HepG2 (cell line): Measurements from ENCODE around the gene ARHGEF10L. TPM values are rescaled to one million over a fixed set of nuclear protein-coding genes. Genes with fewer than 3 reads are reported as not detected.

Source experiments
- AKAP8 ChIP-seq: sonication (generic); formaldehyde crosslinking; IDR thresholded peaks from 2 replicates; pipeline ENCODE4 v1.5.1; 2020; ENCODE audit warnings: mild to moderate bottlenecking, missing genetic modification reagents
- ATRX ChIP-seq: sonication (generic); formaldehyde crosslinking; IDR thresholded peaks from 2 replicates; pipeline ENCODE4 v1.4.0; 2020; ENCODE audit warnings: missing genetic modification reagents, borderline replicate concordance
- BORCS8-MEF2B ChIP-seq: sonication (generic); formaldehyde crosslinking; IDR thresholded peaks from 2 replicates; pipeline ENCODE4 v1.8.0; 2022; ENCODE audit warnings: mild to moderate bottlenecking, missing genetic modification reagents
- CEBPG ChIP-seq: IDR thresholded peaks from 2 replicates; pipeline ENCODE4 v1.6.1; 2016
- E2F1 ChIP-seq: sonication (generic); formaldehyde crosslinking; IDR thresholded peaks from 2 replicates; pipeline ENCODE4 v1.5.0; 2020; ENCODE audit warnings: missing genetic modification reagents
- ETS1 ChIP-seq: sonication (generic); formaldehyde crosslinking; IDR thresholded peaks from 2 replicates; pipeline ENCODE4 v1.4.0; 2020; ENCODE audit warnings: missing genetic modification reagents
- HNF1A ChIP-seq, 2 experiments: sonication (generic) in 1 of 2; formaldehyde crosslinking in 1 of 2; IDR thresholded peaks; 2 replicates each; pipeline versions ENCODE4 v1.4.0 to v1.6.1; 2016 to 2020; ENCODE audit warnings: borderline replicate concordance in 1 of 2, low read depth in 1 of 2, mild to moderate bottlenecking in 1 of 2, missing genetic modification reagents in 1 of 2
- HOXA5 ChIP-seq: sonication (generic); formaldehyde crosslinking; IDR thresholded peaks from 2 replicates; pipeline ENCODE4 v1.4.0; 2020; ENCODE audit warnings: missing genetic modification reagents
- KAT7 ChIP-seq: IDR thresholded peaks from 2 replicates; pipeline ENCODE4 v1.6.1; 2018; ENCODE audit warnings: borderline replicate concordance, missing compliant biosample characterization
- KDM5B ChIP-seq: sonication (generic); formaldehyde crosslinking; IDR thresholded peaks from 2 replicates; pipeline ENCODE4 v1.4.0; 2020; ENCODE audit warnings: missing genetic modification reagents, mild to moderate bottlenecking, borderline replicate concordance
- KLF9 ChIP-seq: IDR thresholded peaks from 2 replicates; pipeline ENCODE4 v1.6.1; 2016; ENCODE audit warnings: low read depth
- STAT5B ChIP-seq: sonication (generic); formaldehyde crosslinking; IDR thresholded peaks from 2 replicates; pipeline ENCODE4 v1.4.0; 2020; ENCODE audit warnings: missing genetic modification reagents
- TEAD2 ChIP-seq: sonication (generic); formaldehyde crosslinking; IDR thresholded peaks from 2 replicates; pipeline ENCODE4 v1.9.0; 2021; ENCODE audit warnings: missing genetic modification reagents
- TOE1 ChIP-seq: sonication (generic); formaldehyde crosslinking; IDR thresholded peaks from 2 replicates; pipeline ENCODE4 v1.4.0; 2020; ENCODE audit warnings: mild to moderate bottlenecking, missing genetic modification reagents
- ZBTB14 ChIP-seq: sonication (generic); formaldehyde crosslinking; IDR thresholded peaks from 2 replicates; pipeline ENCODE4 v1.4.0; 2020; ENCODE audit warnings: missing genetic modification reagents
- ZBTB39 ChIP-seq: sonication (generic); formaldehyde crosslinking; IDR thresholded peaks from 2 replicates; pipeline ENCODE4 v1.5.0; 2020; ENCODE audit warnings: missing genetic modification reagents
- ZNF775 ChIP-seq: sonication (generic); formaldehyde crosslinking; IDR thresholded peaks from 2 replicates; pipeline ENCODE4 v1.4.0; 2020; ENCODE audit warnings: missing genetic modification reagents, mild to moderate bottlenecking, moderate library complexity, borderline replicate concordance
- ZNF879 ChIP-seq: sonication (generic); formaldehyde crosslinking; IDR thresholded peaks from 2 replicates; pipeline ENCODE4 v1.8.1; 2023; ENCODE audit warnings: missing genetic modification reagents
- ZNF883 ChIP-seq: sonication (generic); formaldehyde crosslinking; IDR thresholded peaks from 2 replicates; pipeline ENCODE4 v1.5.1; 2020; ENCODE audit warnings: mild to moderate bottlenecking, missing genetic modification reagents; ENCODE audit errors: not compliant biosample characterization
- polyA plus RNA-seq, 8 experiments: library from polyadenylated mRNA; depleted of rRNA in 3 of 8; stranded (reverse) in 7 of 8; unstranded in 1 of 8; fragments of >200 nt; fragmentation: Illumina TruSeq in 4 of 8; extraction: Trizol in 4 of 8; gene quantifications; 2 replicates each; pipeline versions ENCODE4 v1.2.1 to v1.2.3, GENCODE V29; 2011 to 2016; ENCODE audit warnings: low read depth in 4 of 8, missing spikeins in 1 of 8, mixed read lengths in 1 of 8; ENCODE audit not compliant: insufficient read depth in 1 of 8
- total RNA-seq, 5 experiments: library from RNA; depleted of rRNA; stranded (reverse); fragments of >200 nt; fragmentation: Illumina TruSeq; extraction: Trizol; gene quantifications; 2 replicates each; pipeline ENCODE4 v1.2.3, GENCODE V29; 2016; ENCODE audit warnings: low read depth in 1 of 5

ARHGEF10L gene
- total and polyA plus RNA-seq, 2 of the 13 experiments (the other 11 are each of a cell fraction or from before 2014, with no cell fraction given): 46.5 to 78.3 TPM

GRCh38 chr1:17581389-17582123, 42.1 kb downstream of the ARHGEF10L start (continued):
- TF ChIP-seq ZBTB39 (CRISPR knock-in tag): no peak
- TF ChIP-seq ZNF879 (CRISPR knock-in tag): no peak
- no peak for TF ChIP-seq ETS1 (CRISPR knock-in tag)
- TF ChIP-seq HNF1A (IDR thresholded peaks at IDR 0.05; ENCODE audit: low read depth): 0 out of 2 replicates have a peak, but pooled peaks have one; percentile 36
- TF ChIP-seq HNF1A (CRISPR knock-in tag; IDR thresholded peaks at IDR 0.05; ENCODE audit: borderline replicate concordance): peak; percentile 83; the same call in 1 of the 2 replicates
- no peak for TF ChIP-seq ZNF775 (CRISPR knock-in tag)
- TF ChIP-seq ZNF883: no peak
- no peak for TF ChIP-seq KLF9
- TF ChIP-seq CEBPG (CRISPR knock-in tag): peak; percentile 91
- no peak for TF ChIP-seq HOXA5 (CRISPR knock-in tag)
- TF ChIP-seq E2F1 (CRISPR knock-in tag): no peak
- no peak for TF ChIP-seq KDM5B (CRISPR knock-in tag)
- TF ChIP-seq STAT5B: no peak
- no peak for TF ChIP-seq TOE1 (CRISPR knock-in tag)
- no peak for TF ChIP-seq AKAP8 (CRISPR knock-in tag)
- peak; percentile 69; the same call in 1 of the 2 replicates for TF ChIP-seq BORCS8-MEF2B (CRISPR knock-in tag)
- no peak for TF ChIP-seq ATRX (CRISPR knock-in tag)
- TF ChIP-seq ZBTB14 (CRISPR knock-in tag): no peak
- TF ChIP-seq TEAD2 (CRISPR knock-in tag): no peak
- TF ChIP-seq KAT7 (CRISPR knock-in tag): no peak
